22Rv1 (cell line): ENCODE measurements around the gene PEAR1.

Experiments used
- H3K27ac ChIP-seq: fragments of 450-650 bp; 2 replicates; pipeline ENCODE4 v1.5.1; 2017
- CTCF ChIP-seq: fragments of 450-650 bp; IDR thresholded peaks from 2 replicates; pipeline ENCODE4 v1.5.1; 2017; ENCODE audit warnings: mild to moderate bottlenecking
- ZFX ChIP-seq: fragments of 450-650 bp; IDR thresholded peaks from 2 replicates; pipeline ENCODE4 v1.6.1; 2017; ENCODE audit warnings: antibody characterized with exemption, borderline replicate concordance

Gene PEAR1

DNA sequence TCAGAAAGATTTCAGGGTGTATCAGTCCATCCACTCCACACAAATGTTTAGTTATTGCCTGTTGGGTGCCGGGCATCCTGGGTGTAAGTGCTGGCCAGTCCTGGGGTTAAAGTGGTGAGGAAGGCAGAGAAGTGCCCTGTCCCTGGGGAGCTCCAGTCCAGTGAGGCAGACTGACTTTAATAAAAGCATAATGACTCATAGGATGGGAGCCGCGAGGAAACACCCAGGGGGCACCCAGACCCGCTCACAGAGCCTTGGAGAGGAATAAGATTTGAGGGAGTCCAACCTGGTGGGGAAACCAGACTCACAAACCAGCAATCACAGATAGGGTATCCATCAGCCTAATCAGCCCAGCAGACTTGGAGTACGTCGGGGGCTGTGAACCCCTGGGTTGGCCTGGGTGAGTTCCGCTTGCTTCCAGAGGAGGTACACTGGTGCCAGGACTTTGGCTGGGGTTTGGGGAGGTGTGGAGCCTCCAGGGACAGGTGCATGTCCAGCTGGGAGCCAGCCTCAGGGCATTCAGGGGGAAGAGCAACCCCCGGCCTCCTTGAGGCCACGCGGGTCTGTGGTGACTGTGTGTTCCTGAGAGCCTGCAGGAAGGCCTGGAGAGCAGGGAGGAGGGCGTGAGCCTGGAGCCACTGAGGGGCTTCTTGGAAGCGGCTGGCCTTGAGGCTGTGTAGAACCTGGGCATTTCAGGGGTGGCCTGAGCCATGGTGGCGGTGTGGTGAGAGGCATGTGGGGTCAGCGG lies 3.7 kb downstream of the PEAR1 start:
- no peak for TF ChIP-seq CTCF
- no peak for TF ChIP-seq ZFX
- H3K27ac ChIP-seq, result no peak overlapping the region

DNA sequence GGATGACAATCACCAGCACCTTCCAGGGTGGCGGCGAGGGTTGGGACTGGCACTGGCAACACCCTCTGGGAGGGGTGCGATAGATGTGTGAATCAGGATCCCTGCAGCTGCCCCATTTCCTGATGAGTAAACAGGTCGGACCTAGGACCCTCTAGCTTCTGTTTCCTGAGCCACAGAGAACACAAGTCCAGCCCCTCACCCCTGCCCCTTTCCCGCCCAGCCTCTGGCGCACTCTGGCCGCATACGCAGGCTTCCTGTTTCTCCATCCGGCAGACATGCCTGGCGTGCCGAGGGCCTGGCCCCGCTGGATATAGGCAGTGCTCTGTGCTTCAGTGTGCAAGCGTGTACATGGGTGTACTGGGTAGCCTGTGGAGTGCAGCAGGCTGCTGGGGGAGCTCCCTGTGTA lies 4.6 kb downstream of the PEAR1 start:
- TF ChIP-seq ZFX (no peak), CTCF (no peak)
- H3K27ac ChIP-seq, result no peak overlapping the region

DNA sequence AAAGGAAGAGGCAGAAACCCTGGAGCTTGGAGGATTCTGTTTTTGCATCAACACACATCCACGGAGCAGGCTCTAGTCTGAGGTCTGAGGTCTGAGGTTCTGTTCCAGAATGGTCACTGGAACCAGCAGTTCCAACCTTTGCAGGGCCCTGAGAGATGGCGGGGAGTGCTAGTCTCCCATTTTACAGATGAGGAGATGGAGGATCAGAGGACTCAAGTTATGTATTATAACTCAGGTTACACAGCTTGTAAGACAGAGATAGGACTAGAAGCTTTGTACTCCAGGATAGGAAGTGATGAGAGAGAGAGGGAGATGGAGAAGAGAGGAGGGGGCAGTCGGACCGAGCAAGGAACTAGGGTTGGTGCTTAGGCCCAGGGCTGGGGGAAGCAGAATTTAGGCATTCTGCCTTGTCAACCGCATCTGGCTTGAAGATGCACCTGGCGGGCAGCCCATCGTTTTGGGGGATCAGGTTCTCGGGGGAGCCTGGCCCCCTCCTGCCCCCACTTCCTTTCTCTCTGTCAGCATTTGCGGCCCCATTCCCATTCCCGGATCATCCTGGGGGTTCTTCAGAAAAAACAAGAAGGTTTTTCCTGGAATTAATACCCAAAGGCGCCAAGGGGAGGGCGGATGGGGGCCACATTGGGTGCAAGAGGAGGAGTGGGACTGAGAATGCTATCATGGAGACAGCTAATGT lies 5.6 kb downstream of the PEAR1 start:
- no peak overlapping the region for H3K27ac ChIP-seq
- no peak for TF ChIP-seq ZFX
- TF ChIP-seq CTCF, result no peak

- H3K27ac ChIP-seq, result no peak overlapping the region
- no peak for TF ChIP-seq ZFX
Measured at GRCh38 chr1:156899956-156900718, 6.6 kb downstream of the PEAR1 start.

DNA sequence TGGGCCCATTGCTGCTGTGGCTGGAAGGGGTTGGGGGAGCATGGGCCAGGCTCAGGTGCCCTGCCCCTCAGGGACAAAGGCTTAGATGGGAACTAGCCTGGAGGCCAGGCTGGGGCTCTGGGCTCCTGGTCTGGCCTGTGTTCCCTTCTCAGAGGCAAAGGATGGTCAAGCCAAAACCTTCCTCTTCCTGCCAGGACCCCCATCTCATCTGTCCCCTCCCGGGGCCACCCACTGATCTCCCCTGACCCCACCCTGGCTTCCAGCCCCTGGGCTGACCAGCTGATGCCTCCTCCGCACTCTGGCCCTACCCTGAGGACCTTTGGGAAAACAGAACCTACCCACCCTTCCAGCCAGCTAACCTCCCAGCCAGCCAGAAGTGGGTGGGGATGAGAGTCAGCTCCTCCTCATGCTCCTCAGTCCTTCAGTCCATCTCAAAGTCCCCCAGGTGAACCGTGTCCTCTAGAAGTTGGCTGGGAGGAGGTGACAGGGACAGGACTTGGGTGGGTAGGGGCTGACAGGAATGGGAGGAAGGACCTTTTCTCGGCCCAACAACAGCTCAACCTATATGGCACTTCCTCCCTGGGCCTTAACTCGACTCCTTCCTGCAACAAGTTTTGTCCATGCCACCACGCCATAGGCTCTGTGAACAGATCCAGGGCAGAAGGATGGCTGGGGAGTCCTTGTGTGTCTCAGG lies 7.5 kb downstream of the PEAR1 start:
- TF ChIP-seq CTCF (no peak), ZFX (no peak)
- no peak overlapping the region for H3K27ac ChIP-seq

DNA sequence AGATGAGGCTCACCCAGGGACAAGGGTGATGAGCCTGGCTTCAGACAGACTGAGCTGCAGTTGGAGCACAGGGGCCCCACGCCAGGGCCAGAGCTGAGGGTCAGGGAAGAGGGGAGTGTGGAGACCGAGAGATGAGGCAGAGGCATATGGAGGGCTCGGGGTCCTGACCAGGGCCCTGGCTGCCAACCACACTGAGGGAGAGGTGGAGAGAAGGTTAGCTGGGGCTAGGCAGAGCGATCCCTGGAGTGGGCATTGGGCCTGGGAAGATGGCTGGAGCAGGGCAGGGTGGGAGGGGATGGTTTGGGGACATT lies 8.0 kb downstream of the PEAR1 start:
- TF ChIP-seq CTCF, result no peak
- no peak for TF ChIP-seq ZFX
- no peak overlapping the region for H3K27ac ChIP-seq

DNA sequence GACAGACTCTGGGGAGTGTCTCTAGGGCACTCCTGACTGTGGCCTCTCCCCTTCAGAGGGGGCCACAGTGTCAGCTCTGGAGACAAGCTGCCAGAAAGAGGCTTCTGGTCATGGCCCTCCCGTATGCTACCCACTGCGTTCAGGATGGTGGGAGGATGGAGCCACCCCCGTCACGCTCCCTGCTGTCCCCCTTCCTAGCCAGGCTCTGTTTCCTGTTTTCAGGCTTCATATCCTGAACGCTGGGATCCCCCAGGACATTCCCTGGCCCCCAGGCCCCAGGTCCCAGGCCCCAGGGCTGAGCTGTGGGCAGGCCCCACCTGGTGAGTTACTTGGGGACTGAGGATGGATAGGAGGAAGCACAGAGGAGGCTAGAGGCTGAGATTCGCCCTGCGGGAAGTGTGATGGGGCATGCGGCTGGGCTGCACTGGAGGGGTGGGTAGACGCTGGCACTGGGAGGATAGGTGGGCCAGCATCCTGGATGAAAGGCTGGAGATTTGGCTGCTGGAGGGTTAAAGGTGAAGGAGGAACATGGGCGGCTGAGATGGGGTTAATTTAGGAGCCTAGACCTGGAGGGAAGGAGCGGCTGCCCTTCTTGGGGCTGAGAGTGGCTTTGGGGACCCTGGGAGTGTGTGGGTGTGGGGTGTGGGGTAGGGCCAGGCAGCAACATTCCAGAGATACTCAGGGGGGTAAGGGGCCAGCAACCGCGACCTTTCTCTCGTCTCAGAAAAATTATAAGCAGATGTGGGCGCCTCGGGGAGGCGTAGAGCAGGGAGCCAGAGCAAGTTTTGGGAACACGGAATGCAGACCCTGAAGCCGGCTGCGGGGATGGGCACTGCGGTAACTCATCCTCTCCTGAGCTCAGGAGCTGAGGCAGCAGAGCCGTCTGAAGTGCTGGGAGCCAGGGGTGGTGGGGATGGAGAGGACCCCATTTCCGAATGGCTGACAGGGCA lies 8.7 kb downstream of the PEAR1 start:
- no peak for TF ChIP-seq CTCF
- TF ChIP-seq ZFX, result no peak
- H3K27ac ChIP-seq, result no peak overlapping the region
